ENCODE measurements around the gene SPATA9.
A peak's percentile ranks its signal among the peaks of the same experiment; 100 is the strongest.
"Not testable (repeated sequence)": the region's sequence is repeated elsewhere in the genome, so short reads cannot be mapped to it uniquely, and the experiment has no call there.

The SPATA9 gene

GRCh38 chr5:95708876-95709275 lies 26.1 kb upstream of the SPATA9 start:
- no peak overlapping the region for H3K4me3 ChIP-seq (ENCODE audit: low read depth, low read length)
- no peak for TF ChIP-seq CTCF (conservative IDR thresholded peaks at IDR 0.05; ENCODE audit: low read depth, low read length)

DNA sequence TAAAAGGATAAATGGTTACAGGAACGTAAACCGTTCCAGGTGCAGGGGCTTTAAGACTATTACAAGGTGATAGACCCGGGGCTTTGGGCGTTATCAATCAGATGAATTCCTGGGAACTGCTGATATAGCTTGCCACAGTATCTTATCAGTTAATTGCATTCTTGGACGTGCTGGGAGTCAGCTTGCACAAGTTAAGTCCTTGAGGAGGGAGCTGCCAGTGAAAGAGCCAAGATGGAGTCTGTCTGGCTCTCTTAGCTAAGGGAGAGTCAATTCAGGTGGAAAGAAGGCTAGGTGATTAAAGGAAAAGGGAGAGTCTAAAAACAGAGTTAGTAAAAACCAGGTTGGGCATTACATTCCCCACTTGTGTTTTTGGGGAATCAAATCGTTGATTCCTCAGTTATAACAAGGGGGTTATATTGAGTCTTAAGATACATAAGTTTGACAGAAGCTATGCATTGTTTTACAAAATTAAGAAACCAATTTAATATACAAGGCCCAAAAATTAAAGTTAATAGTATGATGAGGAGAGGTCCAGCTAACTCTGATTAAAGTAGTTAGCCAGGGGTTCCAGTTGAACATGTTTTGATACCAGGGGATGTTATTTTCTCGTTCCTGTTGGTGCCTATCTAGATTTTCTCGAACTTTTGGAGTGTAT lies 24.9 kb upstream of the SPATA9 start:
- H3K4me3 ChIP-seq (ENCODE audit: low read depth, low read length) = not testable (repeated sequence)

More at GRCh38 chr5:95708876-95709275, 26.1 kb upstream of the SPATA9 start:
- DNase-seq (ENCODE audit: low read depth) = no peak

GRCh38 chr5:95707055-95707454 lies 24.3 kb upstream of the SPATA9 start:
- no peak for TF ChIP-seq CTCF (conservative IDR thresholded peaks at IDR 0.05; ENCODE audit: low read depth, low read length)
- no peak overlapping the region for H3K4me3 ChIP-seq (ENCODE audit: low read depth, low read length)
- no peak for DNase-seq (ENCODE audit: low read depth)

More for the DNA sequence above, 24.9 kb upstream of the SPATA9 start:
- DNase-seq (ENCODE audit: low read depth) = not testable (repeated sequence)

DNA sequence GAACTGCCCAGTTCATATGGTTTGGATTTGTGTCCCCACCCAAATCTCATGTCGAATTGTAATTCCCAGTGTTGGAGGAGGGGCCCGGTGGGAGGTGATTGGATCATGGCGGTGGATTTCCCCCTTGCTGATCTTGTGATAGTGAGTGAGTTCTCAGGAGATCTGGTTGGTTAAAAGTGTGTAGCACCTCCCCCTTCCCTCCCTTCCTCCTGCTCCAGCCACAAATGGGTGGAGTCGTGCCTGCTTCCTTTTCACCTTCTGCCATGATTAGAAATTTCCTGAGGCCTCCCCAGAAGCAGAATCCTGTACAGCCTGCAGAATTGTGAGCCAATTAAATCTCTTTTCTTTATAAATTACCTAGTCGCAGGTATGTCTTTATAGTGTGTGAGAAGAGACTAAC lies 23.4 kb upstream of the SPATA9 start:
- not testable (repeated sequence) for H3K4me3 ChIP-seq (ENCODE audit: low read depth, low read length); DNase-seq (ENCODE audit: low read depth)

- H3K4me3 ChIP-seq (ENCODE audit: low read depth, low read length) = no peak overlapping the region
- peak; percentile 85 for DNase-seq (ENCODE audit: low read depth)
- TF ChIP-seq CTCF (conservative IDR thresholded peaks at IDR 0.05; ENCODE audit: low read depth, low read length) = no peak
These were observed 21.4 kb upstream of the SPATA9 start for GRCh38 chr5:95704150-95704549.

GRCh38 chr5:95701074-95701473 lies 18.3 kb upstream of the SPATA9 start:
- no peak for DNase-seq (ENCODE audit: low read depth)
- TF ChIP-seq CTCF (conservative IDR thresholded peaks at IDR 0.05; ENCODE audit: low read depth, low read length) = no peak
- no peak overlapping the region for H3K4me3 ChIP-seq (ENCODE audit: low read depth, low read length)

DNA sequence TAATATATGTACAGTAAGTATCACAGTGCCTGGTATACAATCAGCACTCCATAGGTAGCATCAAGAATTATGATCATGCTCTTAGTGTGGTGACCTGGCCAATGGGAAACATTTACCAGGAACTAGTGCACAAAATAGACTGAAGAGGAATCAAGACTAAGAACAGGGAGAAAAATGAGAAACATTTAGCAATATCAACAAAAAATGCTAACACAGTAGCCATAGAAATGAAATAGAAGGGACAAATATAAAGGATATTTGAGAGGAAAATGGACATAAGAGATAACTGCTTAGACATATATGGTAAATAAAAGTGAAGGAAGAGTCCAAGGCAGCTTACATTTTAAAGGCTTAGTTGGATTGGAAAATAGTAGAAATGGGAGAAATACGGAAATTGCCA lies 16.5 kb upstream of the SPATA9 start:
- no peak for DNase-seq (ENCODE audit: low read depth)
- TF ChIP-seq CTCF (conservative IDR thresholded peaks at IDR 0.05; ENCODE audit: low read depth, low read length) = no peak
- no peak overlapping the region for H3K4me3 ChIP-seq (ENCODE audit: low read depth, low read length)

DNA sequence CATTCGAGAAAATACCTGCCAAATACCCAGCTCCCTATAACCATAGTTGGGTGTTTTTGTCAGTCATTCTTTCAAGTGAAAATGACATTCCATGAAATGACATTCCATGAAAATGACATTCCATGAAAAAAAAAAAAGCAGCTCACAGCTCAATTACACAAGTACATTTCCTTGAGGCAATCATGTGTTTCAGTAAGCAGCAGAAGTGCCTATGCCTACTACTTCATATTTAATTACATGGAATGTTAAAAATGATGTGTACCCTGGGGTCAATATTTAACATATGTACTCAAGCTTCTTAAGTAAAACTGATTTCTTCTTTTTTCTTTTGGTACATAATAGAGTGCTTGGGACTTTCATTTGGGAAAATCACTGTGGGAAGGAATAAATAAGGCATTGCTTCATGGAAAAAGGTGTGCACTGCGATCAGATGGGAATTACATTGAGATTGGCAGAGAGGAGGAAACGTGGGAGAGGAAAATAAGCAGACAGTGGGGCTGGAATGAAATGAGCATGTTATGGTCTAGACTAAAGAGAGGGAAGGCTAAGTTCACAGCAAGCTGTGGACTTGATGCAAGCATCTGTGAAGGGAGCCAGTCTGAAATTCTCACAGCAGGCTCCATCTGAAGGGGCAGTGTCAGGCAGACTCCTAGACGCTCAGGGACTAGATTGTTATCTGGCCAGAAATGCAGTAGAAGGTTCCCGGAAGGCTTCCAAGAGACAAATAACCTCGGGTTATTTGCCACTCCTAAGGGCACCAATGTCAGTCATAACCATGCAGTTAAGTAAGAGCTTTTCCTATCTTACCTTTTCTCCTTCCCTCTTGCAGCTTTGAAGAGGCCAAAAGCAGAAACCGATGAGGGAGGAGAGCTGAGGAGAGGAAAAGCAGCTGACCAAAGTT lies 15.2 kb upstream of the SPATA9 start:
- H3K4me3 ChIP-seq (ENCODE audit: low read depth, low read length) = no peak overlapping the region
- TF ChIP-seq CTCF (conservative IDR thresholded peaks at IDR 0.05; ENCODE audit: low read depth, low read length) = no peak
- peak; percentile 78 for DNase-seq (ENCODE audit: low read depth)

Measured in choroid plexus epithelial cell (primary cell).